ENCODE data around the gene REEP3. TPM values are rescaled to one million over a fixed set of nuclear protein-coding genes. Genes with fewer than 3 reads are reported as not detected.
A peak's percentile ranks its signal among the peaks of the same experiment; 100 is the strongest.

The REEP3 gene
- total RNA-seq, 6 donors from 2014 or later: 23.6 to 63.9 (median 41.8) TPM

DNA sequence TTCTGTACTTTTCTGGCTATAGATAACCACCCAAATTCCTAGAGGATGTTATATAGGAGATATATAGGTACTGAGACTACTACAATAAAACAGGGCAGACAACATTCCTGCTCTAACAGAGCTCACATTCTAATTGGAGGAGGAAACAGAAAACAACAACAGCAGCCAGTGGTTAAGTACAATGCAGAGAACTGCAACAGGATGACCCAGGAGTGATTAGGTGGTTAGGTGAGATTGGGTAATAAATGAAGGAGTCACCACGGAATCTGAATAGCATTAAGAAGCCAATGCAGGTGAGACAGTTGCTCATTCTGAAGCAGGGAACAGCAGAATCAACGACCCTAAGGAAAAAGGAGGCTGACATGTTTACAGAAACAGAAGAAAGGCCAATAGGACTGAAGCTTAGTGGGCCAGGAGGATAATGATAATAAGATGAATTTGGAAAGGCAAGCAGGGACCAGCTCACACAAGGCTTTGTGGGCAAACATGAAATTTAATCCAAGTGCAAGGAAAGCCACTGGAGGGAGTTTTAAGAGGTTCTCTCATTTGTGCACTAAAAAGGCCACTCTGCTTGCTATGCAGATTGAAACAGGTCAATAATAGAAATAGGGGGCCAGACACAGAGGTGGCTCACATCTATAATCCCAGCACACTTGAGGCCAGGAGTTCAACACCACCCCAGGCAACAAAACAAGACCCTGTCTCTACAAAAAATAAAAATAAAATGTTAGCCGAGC is 16.9 kb upstream of the REEP3 start:
- Histone ChIP-seq H3K4me1 (peaks cover 0 to 6% (median 2%) of the 10 kb centered on the region in 4 donors), H3K4me3 (no peak overlapping the region), H3K27ac (no peak overlapping the region), H3K27me3 (no peaks in the 10 kb centered on the region), H3K9me3 (no peaks in the 10 kb centered on the region), H3K36me3 (no peaks in the 10 kb centered on the region)
- ATAC-seq (ENCODE audit: low FRiP score in 2 of 2) (no peak), DNase-seq (no peak)
- TF ChIP-seq EP300 (IDR thresholded peaks at IDR 0.05): no peak
- no peak for TF ChIP-seq POLR2AphosphoS5 (IDR thresholded peaks at IDR 0.05)
- no peak for TF ChIP-seq POLR2A (IDR thresholded peaks at IDR 0.05)
- TF ChIP-seq CTCF (IDR thresholded peaks at IDR 0.05): no peak
- 63 to 70% methylated on average over 3 of the region's 3 CpGs for WGBS, 2 donors

DNA sequence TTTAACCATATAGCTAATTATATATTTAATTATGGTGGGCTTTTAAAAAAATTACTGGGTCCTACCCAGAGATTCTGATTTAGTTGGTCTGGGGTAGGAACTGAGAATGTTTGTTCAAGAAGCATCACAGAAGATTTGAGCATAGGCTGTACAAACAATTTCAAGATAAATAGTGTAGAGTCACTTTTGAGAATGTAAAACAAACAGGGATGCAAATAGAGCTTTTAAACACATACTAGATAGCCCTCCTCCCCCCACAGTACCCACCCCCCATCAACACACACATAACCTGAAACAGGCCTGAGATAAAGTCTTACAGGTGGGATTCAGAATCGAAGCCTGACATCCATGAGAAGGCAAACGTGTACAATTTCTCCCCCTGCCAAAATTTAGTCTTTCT is 15.6 kb upstream of the REEP3 start:
- Histone ChIP-seq H3K4me1 (peaks cover 0 to 6% (median 2%) of the 10 kb centered on the region in 4 donors), H3K4me3 (no peak overlapping the region), H3K9me3 (no peaks in the 10 kb centered on the region), H3K27ac (no peak overlapping the region), H3K27me3 (no peaks in the 10 kb centered on the region), H3K36me3 (no peaks in the 10 kb centered on the region)
- ATAC-seq (ENCODE audit: low FRiP score in 2 of 2) (no peak), DNase-seq (no peak)
- WGBS, 2 donors: 85 to 96% methylated on average over 2 of the region's 2 CpGs
- no peak for TF ChIP-seq CTCF (IDR thresholded peaks at IDR 0.05)
- TF ChIP-seq EP300 (IDR thresholded peaks at IDR 0.05): no peak
- no peak for TF ChIP-seq POLR2AphosphoS5 (IDR thresholded peaks at IDR 0.05)
- no peak for TF ChIP-seq POLR2A (IDR thresholded peaks at IDR 0.05)

- Histone ChIP-seq H3K27ac (no peak overlapping the region), H3K27me3 (no peaks in the 10 kb centered on the region), H3K36me3 (no peaks in the 10 kb centered on the region), H3K4me3 (no peak overlapping the region), H3K9me3 (no peaks in the 10 kb centered on the region), H3K4me1 (peaks cover 0 to 6% (median 2%) of the 10 kb centered on the region in 4 donors)
- no peak for ATAC-seq (ENCODE audit: low FRiP score in 2 of 2)
- no peak for TF ChIP-seq POLR2A (IDR thresholded peaks at IDR 0.05)
- TF ChIP-seq EP300 (IDR thresholded peaks at IDR 0.05): no peak
- TF ChIP-seq POLR2AphosphoS5 (IDR thresholded peaks at IDR 0.05): no peak
- no peak for TF ChIP-seq CTCF (IDR thresholded peaks at IDR 0.05)
- no peak for DNase-seq
- WGBS, 2 donors: 87 to 96% methylated on average over 1 of the region's 1 CpG
Observed at GRCh38 chr10:63506554-63506953, 14.6 kb upstream of the REEP3 start.

GRCh38 chr10:63515002-63515763 is 6.0 kb upstream of the REEP3 start:
- 29 to 33% methylated on average over 5 of the region's 5 CpGs for WGBS, 2 donors
- Histone ChIP-seq H3K27me3 (no peaks in the 10 kb centered on the region), H3K36me3 (no peaks in the 10 kb centered on the region), H3K4me1 (peaks cover 23 to 55% (median 31%) of the 10 kb centered on the region in 4 donors), H3K9me3 (no peaks in the 10 kb centered on the region), H3K27ac (peak overlapping the region; percentile 6 to 80 (median 52)), H3K4me3 (no peak overlapping the region)
- ATAC-seq (ENCODE audit: low FRiP score in 2 of 2): peak in 1 of 2 donors; percentile 53
- no peak for TF ChIP-seq POLR2AphosphoS5 (IDR thresholded peaks at IDR 0.05)
- TF ChIP-seq POLR2A (IDR thresholded peaks at IDR 0.05): no peak
- no peak for TF ChIP-seq CTCF (IDR thresholded peaks at IDR 0.05)
- no peak for TF ChIP-seq EP300 (IDR thresholded peaks at IDR 0.05)
- DNase-seq: no peak
